ENCODE measurements around the gene GRM1. TPM values are rescaled to one million over a fixed set of nuclear protein-coding genes. Genes with fewer than 3 reads are reported as not detected.

Gene GRM1
- total RNA-seq, 2 donors from 2014 or later: 0.06 to 0.52 TPM

Other genes starting within 250 kb of the GRM1 start
- 10 to 100 TPM; 10.1 to 11.7 TPM for gene FBXO30, start 214.3 kb upstream of the GRM1 start, total RNA-seq
- 10 to 100 TPM; 10.7 to 12.7 TPM for gene SHPRH, start 64.7 kb upstream of the GRM1 start, total RNA-seq